IPS-18a (cell line): Measurements from ENCODE around the gene FYB1.
"Not testable (repeated sequence)": the region's sequence is repeated elsewhere in the genome, so short reads cannot be mapped to it uniquely, and the experiment has no call there.

ENCODE experiments used
- H3K27ac ChIP-seq: one replicate; pipeline ENCODE4 v1.5.1; 2013; ENCODE audit warnings: low read length
- H3K27me3 ChIP-seq: one replicate; pipeline ENCODE4 v1.6.1; 2013; ENCODE audit warnings: mild to moderate bottlenecking, low read length; ENCODE audit not compliant: control insufficient read depth, insufficient read depth
- H3K36me3 ChIP-seq: one replicate; pipeline ENCODE4 v1.6.1; 2013; ENCODE audit warnings: low read depth, low read length; ENCODE audit not compliant: control insufficient read depth
- H3K4me1 ChIP-seq: one replicate; pipeline ENCODE4 v1.6.1; 2013; ENCODE audit warnings: low read depth, low read length; ENCODE audit not compliant: control insufficient read depth
- H3K4me3 ChIP-seq: one replicate; pipeline ENCODE4 v1.5.1; 2013; ENCODE audit warnings: low read length
- H3K9ac ChIP-seq: one replicate; pipeline ENCODE4 v1.6.1; 2013; ENCODE audit warnings: mild to moderate bottlenecking, low read length, moderate library complexity
- H3K9me3 ChIP-seq: one replicate; pipeline ENCODE4 v1.6.1; 2013; ENCODE audit warnings: low read depth, low read length; ENCODE audit not compliant: control insufficient read depth

Gene FYB1

GRCh38 chr5:39191216-39191615, 28.1 kb downstream of the FYB1 start:
- H3K9me3 ChIP-seq: no peaks in the 10 kb centered on the region
- no peak overlapping the region for H3K27ac ChIP-seq
- no peaks in the 10 kb centered on the region for H3K36me3 ChIP-seq
- H3K4me1 ChIP-seq: no peaks in the 10 kb centered on the region
- no peak overlapping the region for H3K4me3 ChIP-seq
- H3K9ac ChIP-seq: no peak overlapping the region
- H3K27me3 ChIP-seq: no peaks in the 10 kb centered on the region

- Histone ChIP-seq H3K36me3 (no peaks in the 10 kb centered on the region), H3K9ac (no peak overlapping the region), H3K9me3 (no peaks in the 10 kb centered on the region), H3K4me3 (no peak overlapping the region), H3K27ac (no peak overlapping the region), H3K4me1 (no peaks in the 10 kb centered on the region), H3K27me3 (no peaks in the 10 kb centered on the region)
These were observed 28.9 kb downstream of the FYB1 start for GRCh38 chr5:39190311-39191102.

GRCh38 chr5:39189292-39189955, 29.9 kb downstream of the FYB1 start:
- no peaks in the 10 kb centered on the region for H3K36me3 ChIP-seq
- H3K27ac ChIP-seq: no peak overlapping the region
- H3K9ac ChIP-seq: no peak overlapping the region
- H3K4me3 ChIP-seq: no peak overlapping the region
- no peaks in the 10 kb centered on the region for H3K27me3 ChIP-seq
- no peaks in the 10 kb centered on the region for H3K4me1 ChIP-seq
- H3K9me3 ChIP-seq: no peaks in the 10 kb centered on the region

- H3K9me3 ChIP-seq: no peaks in the 10 kb centered on the region
- no peaks in the 10 kb centered on the region for H3K27me3 ChIP-seq
- no peak overlapping the region for H3K9ac ChIP-seq
- no peaks in the 10 kb centered on the region for H3K4me1 ChIP-seq
- no peaks in the 10 kb centered on the region for H3K36me3 ChIP-seq
- no peak overlapping the region for H3K27ac ChIP-seq
- H3K4me3 ChIP-seq: no peak overlapping the region
These were observed 31.3 kb downstream of the FYB1 start for GRCh38 chr5:39187831-39188731.

DNA sequence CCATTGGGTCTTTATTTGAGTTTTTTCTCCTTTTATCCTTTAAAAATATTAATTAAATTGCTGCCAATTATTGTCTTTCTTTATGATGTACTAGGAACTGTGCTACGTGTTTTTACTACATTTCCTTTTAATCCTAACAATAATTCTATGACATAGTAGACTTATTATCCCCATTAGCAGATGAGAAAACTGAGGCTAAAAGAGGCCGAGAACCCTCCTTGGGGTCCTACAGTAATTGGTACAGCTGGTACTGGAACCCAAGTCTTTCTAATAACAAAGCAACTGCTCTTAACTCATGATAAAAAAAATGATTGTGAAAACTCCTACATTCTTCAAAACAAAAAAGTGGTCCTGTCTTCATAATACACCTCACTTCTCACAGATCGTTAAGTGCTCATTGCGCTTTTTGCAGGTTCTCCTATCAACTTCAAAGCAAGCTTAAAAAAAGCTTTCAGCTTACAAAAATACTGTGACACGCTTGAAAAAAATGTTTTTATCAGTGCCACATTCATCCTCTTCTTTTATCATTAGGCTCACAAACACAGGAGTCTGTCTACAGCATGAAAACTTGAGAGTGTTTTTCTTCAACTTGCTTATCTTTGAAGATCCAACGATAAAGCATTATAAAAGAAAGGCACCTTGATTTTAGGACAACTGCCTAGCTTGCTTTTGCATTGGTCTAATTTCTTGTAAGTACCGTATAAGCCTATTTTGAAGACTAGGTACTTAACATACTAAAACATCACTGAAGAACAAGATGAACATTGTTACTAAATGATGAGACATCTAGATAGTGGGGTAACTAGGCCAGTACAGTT, 32.4 kb downstream of the FYB1 start:
- no peaks in the 10 kb centered on the region for H3K4me1 ChIP-seq
- H3K27me3 ChIP-seq: no peaks in the 10 kb centered on the region
- no peak overlapping the region for H3K27ac ChIP-seq
- no peaks in the 10 kb centered on the region for H3K9me3 ChIP-seq
- H3K9ac ChIP-seq: no peak overlapping the region
- H3K4me3 ChIP-seq: no peak overlapping the region
- H3K36me3 ChIP-seq: no peaks in the 10 kb centered on the region

GRCh38 chr5:39186289-39186688, 33.1 kb downstream of the FYB1 start:
- no peak overlapping the region for H3K4me3 ChIP-seq
- H3K9ac ChIP-seq: no peak overlapping the region
- no peaks in the 10 kb centered on the region for H3K4me1 ChIP-seq
- no peak overlapping the region for H3K27ac ChIP-seq
- no peaks in the 10 kb centered on the region for H3K27me3 ChIP-seq
- H3K36me3 ChIP-seq: no peaks in the 10 kb centered on the region
- H3K9me3 ChIP-seq: no peaks in the 10 kb centered on the region

GRCh38 chr5:39185761-39186160, 33.6 kb downstream of the FYB1 start:
- no peaks in the 10 kb centered on the region for H3K9me3 ChIP-seq
- H3K9ac ChIP-seq: no peak overlapping the region
- no peaks in the 10 kb centered on the region for H3K27me3 ChIP-seq
- no peaks in the 10 kb centered on the region for H3K4me1 ChIP-seq
- H3K4me3 ChIP-seq: no peak overlapping the region
- no peaks in the 10 kb centered on the region for H3K36me3 ChIP-seq
- no peak overlapping the region for H3K27ac ChIP-seq

DNA sequence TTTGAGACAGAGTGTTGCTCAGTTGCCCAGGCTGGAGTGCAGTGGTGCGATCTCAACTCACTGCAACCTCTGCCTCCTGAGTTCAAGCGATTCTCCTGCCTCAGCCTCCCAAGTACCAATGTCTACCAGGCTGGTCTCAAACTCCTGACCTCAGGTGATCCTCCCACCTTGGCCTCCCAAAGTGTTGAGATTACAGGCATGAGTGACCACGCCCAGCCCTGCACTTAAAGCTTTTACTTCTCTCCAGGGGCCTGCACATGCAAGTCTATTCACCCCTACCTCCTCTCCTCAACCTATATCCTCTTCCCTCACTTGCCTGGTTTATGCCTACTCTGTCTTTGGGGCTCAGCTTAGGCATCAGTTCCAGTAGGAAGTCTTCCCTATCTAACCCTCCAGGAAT, 39.8 kb downstream of the FYB1 start:
- H3K9ac ChIP-seq, H3K27ac ChIP-seq, H3K27me3 ChIP-seq, H3K9me3 ChIP-seq, H3K4me3 ChIP-seq, H3K36me3 ChIP-seq, H3K4me1 ChIP-seq: not testable (repeated sequence)

- Histone ChIP-seq H3K9ac (no peak overlapping the region), H3K27ac (no peak overlapping the region), H3K27me3 (no peaks in the 10 kb centered on the region), H3K36me3 (no peaks in the 10 kb centered on the region), H3K9me3 (no peaks in the 10 kb centered on the region), H3K4me1 (peaks cover 6% of the 10 kb centered on the region), H3K4me3 (no peak overlapping the region)
These were observed 40.5 kb downstream of the FYB1 start for GRCh38 chr5:39178861-39179260.

DNA sequence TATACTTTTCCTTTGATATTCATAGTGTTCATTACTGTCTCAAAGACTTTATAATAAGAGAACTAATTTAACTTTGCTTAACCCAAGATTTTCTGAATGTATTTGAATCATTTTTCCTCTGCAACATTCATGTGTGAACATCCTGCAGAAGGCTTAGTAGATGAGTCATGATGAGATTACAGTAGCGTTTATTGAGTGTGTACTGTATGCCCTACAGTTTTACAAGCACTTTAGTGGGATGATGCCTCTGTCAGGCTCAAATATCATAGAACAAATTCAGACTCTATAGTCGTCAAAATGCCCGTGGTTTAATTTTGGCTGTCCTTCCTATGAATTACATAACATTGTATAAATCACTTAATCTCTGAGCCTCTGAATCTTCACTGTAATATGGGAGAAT, 41.2 kb downstream of the FYB1 start:
- no peak overlapping the region for H3K9ac ChIP-seq
- H3K9me3 ChIP-seq: no peaks in the 10 kb centered on the region
- H3K4me1 ChIP-seq: peaks cover 6% of the 10 kb centered on the region
- no peak overlapping the region for H3K4me3 ChIP-seq
- H3K27ac ChIP-seq: no peak overlapping the region
- H3K27me3 ChIP-seq: no peaks in the 10 kb centered on the region
- no peaks in the 10 kb centered on the region for H3K36me3 ChIP-seq

- no peaks in the 10 kb centered on the region for H3K27me3 ChIP-seq
- H3K9me3 ChIP-seq: no peaks in the 10 kb centered on the region
- H3K27ac ChIP-seq: no peak overlapping the region
- peaks cover 6% of the 10 kb centered on the region for H3K4me1 ChIP-seq
- no peaks in the 10 kb centered on the region for H3K36me3 ChIP-seq
- H3K9ac ChIP-seq: no peak overlapping the region
- no peak overlapping the region for H3K4me3 ChIP-seq
These were observed 41.8 kb downstream of the FYB1 start for GRCh38 chr5:39177631-39177964.
